Kidney (tissue), 14 donors: Measurements from ENCODE around the gene MED9. TPM values are rescaled to one million over a fixed set of nuclear protein-coding genes. Genes with fewer than 3 reads are reported as not detected.

Source experiments
- DNase-seq, 5 donors: peaks; one replicate each; pipeline ENCODE4 v3.0.0-alpha.2; 2013 to 2020
- FAIRE-seq: peaks from 2 replicates; lab custom pipeline; 2012; peaks lifted over from hg19 to GRCh38; lab: Jason Lieb, UNC
- H3K27ac ChIP-seq, 2 donors: one replicate each; pipeline ENCODE4 v1.7.0; 2013; ENCODE audit warnings: low read depth in 2 of 2, low read length in 2 of 2, inconsistent platforms in 1 of 2
- H3K27me3 ChIP-seq: one replicate; pipeline ENCODE4 v1.7.1; 2013; ENCODE audit warnings: low read length, inconsistent platforms; ENCODE audit not compliant: control insufficient read depth, insufficient read depth
- H3K36me3 ChIP-seq, 3 donors: one replicate each; pipeline versions ENCODE4 v1.7.0 to v1.7.1; 2013; ENCODE audit warnings: low read length in 3 of 3, control low read depth in 1 of 3, inconsistent platforms in 1 of 3; ENCODE audit not compliant: insufficient read depth in 3 of 3, control insufficient read depth in 2 of 3
- H3K4me1 ChIP-seq, 3 donors: one replicate each; pipeline versions ENCODE4 v1.7.0 to v1.7.1; 2013; ENCODE audit warnings: low read length in 3 of 3, inconsistent platforms in 1 of 3, low read depth in 1 of 3; ENCODE audit not compliant: control insufficient read depth in 2 of 3, insufficient read depth in 2 of 3
- H3K4me3 ChIP-seq, 3 donors: one replicate each; pipeline versions ENCODE4 v1.7.0 to v1.8.1; 2013; ENCODE audit warnings: low read length in 3 of 3, control low read depth in 1 of 3, inconsistent platforms in 1 of 3
- H3K9ac ChIP-seq, 3 donors: one replicate each; pipeline versions ENCODE4 v1.7.0 to v1.7.1; 2013; ENCODE audit warnings: low read length in 3 of 3, control low read depth in 1 of 3, inconsistent platforms in 1 of 3
- H3K9me3 ChIP-seq, 3 donors: one replicate each; pipeline versions ENCODE4 v1.7.0 to v1.7.1; 2013; ENCODE audit warnings: low read length in 3 of 3, control low read depth in 1 of 3, inconsistent platforms in 1 of 3; ENCODE audit not compliant: control insufficient read depth in 2 of 3, insufficient read depth in 1 of 3
- intact Hi-C: fragments of 100-400 bp; cut with DNase I; formaldehyde crosslinking; loops from one replicate; pipeline ENCODE4 v1.11.1; 2022
- polyA plus RNA-seq: library from polyadenylated mRNA; stranded (reverse); fragments of 350-450 nt; fragmentation: Illumina TruSeq; extraction: RNeasy Lipid Tissue Mini Kit (QIAGEN cat#74804); gene quantifications from one replicate; pipeline ENCODE4 v1.2.3, GENCODE V29; 2014; ENCODE audit warnings: low read depth, low replicate concordance; ENCODE audit not compliant: insufficient read depth
- total RNA-seq: library from RNA; stranded (reverse); fragmentation: NEBNext Ultra II Directional; extraction: Animal tissue kit (Norgen Biotek cat#: 25700); gene quantifications from one replicate; pipeline ENCODE4 v1.2.1, GENCODE V29; 2021
- TF ChIP-seq, protein P1 (sequence below): IDR thresholded peaks from 3 replicates; pipeline ENCODE4 v1.5.1; 2012; ENCODE audit warnings: mild to moderate bottlenecking, moderate library complexity, borderline replicate concordance; ENCODE audit not compliant: insufficient read depth; ENCODE audit errors: extremely low read depth
- donor health status: control.
- donor health status: control.
- donor health status: control.
- donor health status: control.
- donor health status: control.
- donor health status: DM: yes; HTN: yes; CAD: no.
- donor health status: Normal renal cell carcinoma (clear cell type).

MED9 gene
- total and polyA plus RNA-seq, 2 donors from 2014 or later: 20.8 to 24.5 TPM

DNA sequence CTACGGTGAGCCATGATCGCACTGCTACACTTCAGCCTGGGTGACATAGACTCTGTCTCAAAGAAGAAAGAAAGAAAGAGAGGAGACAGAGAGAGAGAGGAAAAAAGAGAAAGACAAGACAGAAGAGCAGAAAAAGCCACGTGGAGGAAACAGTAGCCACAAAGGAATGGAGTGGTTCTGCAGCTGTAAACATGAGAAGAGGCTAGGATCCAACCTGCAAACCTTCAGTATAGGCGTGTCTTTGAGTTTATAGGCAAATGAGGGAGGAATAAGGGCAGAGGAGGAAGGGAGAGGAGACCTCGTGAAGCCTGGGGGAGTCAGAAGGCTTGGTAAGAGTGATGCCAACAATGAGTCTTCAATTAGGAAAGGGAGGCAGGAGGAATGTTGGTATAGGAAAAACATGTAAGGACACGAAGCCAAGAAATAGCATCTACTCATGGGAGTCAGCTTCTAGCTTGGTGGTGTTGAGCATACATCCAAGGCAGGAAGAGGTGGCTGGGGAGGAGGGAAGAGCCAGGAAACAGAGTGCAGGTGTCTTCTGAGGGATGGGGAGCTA, 3.9 kb downstream of the MED9 start:
- H3K27ac ChIP-seq: no peak overlapping the region
- H3K36me3 ChIP-seq: peaks cover 0 to 7% (median 0%) of the 10 kb centered on the region in 3 donors
- H3K4me3 ChIP-seq: no peak overlapping the region
- DNase-seq (no peak), FAIRE-seq (no peak)
- intact Hi-C loops: no loop called here
- no peaks in the 10 kb centered on the region for H3K9me3 ChIP-seq
- H3K4me1 ChIP-seq: peaks cover 0 to 16% (median 7%) of the 10 kb centered on the region in 3 donors
- no peaks in the 10 kb centered on the region for H3K27me3 ChIP-seq
- no peak overlapping the region for H3K9ac ChIP-seq
- TF ChIP-seq, protein P1, sequence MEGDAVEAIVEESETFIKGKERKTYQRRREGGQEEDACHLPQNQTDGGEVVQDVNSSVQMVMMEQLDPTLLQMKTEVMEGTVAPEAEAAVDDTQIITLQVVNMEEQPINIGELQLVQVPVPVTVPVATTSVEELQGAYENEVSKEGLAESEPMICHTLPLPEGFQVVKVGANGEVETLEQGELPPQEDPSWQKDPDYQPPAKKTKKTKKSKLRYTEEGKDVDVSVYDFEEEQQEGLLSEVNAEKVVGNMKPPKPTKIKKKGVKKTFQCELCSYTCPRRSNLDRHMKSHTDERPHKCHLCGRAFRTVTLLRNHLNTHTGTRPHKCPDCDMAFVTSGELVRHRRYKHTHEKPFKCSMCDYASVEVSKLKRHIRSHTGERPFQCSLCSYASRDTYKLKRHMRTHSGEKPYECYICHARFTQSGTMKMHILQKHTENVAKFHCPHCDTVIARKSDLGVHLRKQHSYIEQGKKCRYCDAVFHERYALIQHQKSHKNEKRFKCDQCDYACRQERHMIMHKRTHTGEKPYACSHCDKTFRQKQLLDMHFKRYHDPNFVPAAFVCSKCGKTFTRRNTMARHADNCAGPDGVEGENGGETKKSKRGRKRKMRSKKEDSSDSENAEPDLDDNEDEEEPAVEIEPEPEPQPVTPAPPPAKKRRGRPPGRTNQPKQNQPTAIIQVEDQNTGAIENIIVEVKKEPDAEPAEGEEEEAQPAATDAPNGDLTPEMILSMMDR: no peak

DNA sequence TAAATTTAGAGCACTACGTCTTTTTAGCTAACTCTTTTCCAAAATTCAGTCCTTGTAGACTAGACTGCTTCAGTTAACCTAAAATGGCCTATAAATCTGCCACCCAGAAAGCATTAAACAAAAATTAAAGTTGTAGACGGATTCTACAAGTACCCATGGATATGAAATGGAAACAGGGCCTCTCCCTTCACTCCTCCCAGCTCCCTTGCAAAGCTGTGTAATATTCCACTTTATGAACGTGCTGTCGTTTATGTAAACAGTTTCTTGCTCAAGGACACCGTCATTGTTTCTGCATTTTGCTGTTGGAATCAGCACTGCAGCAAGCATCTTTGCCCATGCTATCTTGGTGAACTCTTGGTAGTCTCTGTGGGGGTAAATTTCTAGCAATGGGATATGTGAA, 5.1 kb downstream of the MED9 start:
- intact Hi-C loops: no loop called here
- Histone ChIP-seq H3K27me3 (no peaks in the 10 kb centered on the region), H3K27ac (no peak overlapping the region), H3K9ac (no peak overlapping the region), H3K4me3 (no peak overlapping the region), H3K4me1 (peaks cover 0 to 14% (median 7%) of the 10 kb centered on the region in 3 donors), H3K9me3 (no peaks in the 10 kb centered on the region), H3K36me3 (peaks cover 0 to 7% (median 0%) of the 10 kb centered on the region in 3 donors)
- DNase-seq (no peak), FAIRE-seq (no peak)
- TF ChIP-seq, protein P1: no peak

DNA sequence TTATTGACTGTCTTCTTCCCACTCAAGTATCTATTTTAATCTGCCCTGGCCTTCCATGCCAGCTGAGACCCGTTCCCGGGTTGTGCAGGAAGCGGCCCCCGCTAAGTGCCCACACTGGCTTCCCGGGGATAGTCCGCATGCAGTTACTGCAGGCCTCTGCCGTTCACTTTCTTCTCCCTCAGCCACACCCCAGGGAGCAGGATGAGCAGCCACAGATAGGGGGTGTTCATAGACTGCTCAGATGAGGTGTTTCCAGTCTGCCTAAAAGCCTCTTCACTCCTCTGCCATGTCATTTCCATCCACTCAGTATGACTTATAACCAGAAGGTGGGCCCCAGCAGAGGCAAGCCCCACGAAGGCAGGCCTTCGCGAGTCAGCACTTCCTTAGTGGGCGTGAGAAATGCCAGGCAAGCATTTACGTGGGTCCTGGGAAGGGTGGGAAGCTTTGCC, 7.7 kb downstream of the MED9 start:
- Histone ChIP-seq H3K27me3 (no peaks in the 10 kb centered on the region), H3K27ac (no peak overlapping the region)
- TF ChIP-seq, protein P1: no peak

More for the DNA sequence above, 7.7 kb downstream of the MED9 start:
- H3K9me3 ChIP-seq: no peaks in the 10 kb centered on the region
- peaks cover 0 to 8% (median 7%) of the 10 kb centered on the region in 3 donors for H3K4me1 ChIP-seq
- FAIRE-seq: no peak
- no peak overlapping the region for H3K9ac ChIP-seq
- H3K4me3 ChIP-seq: no peak overlapping the region
- intact Hi-C loops: no loop called here
- DNase-seq: no peak
- H3K36me3 ChIP-seq: peaks cover 0 to 12% (median 5%) of the 10 kb centered on the region in 3 donors
